IMR-90 (cell line): ENCODE results near the gene USH2A. TPM values are rescaled to one million over a fixed set of nuclear protein-coding genes. Genes with fewer than 3 reads are reported as not detected.

Experiments
- ATAC-seq: fragments of 200-7000 bp; cut with Tn5 transposase; 2 replicates; pipeline ENCODE4 v1.9.1; 2020; ENCODE audit warnings: low read depth, mild to moderate bottlenecking, moderate library complexity
- BruUV-seq: library from RNA; stranded (reverse); fragments of 400-500 nt; replicated peaks from 2 replicates; lab custom pipeline; 2021; lab: Mats Ljungman, UMichigan
- CTCF ChIA-PET: fragments of 300-600 bp; formaldehyde crosslinking; extraction: SDS; loops from one replicate; lab custom pipeline; 2021; ENCODE audit warnings: antibody characterized with exemption; lab: Yijun Ruan, JAX
- POLR2A ChIA-PET: fragments of 300-600 bp; sonication (Branson Sonifier 250); formaldehyde crosslinking; loops from one replicate; lab custom pipeline; 2022; ENCODE audit warnings: antibody characterized with exemption; ENCODE audit not compliant: unreplicated experiment; lab: Charles Lee
- DNase-seq: peaks from one replicate; pipeline ENCODE4 v3.0.0; 2013
- H2AFZ ChIP-seq: replicated peaks from 2 replicates; pipeline ENCODE3; 2013; ENCODE audit warnings: low read length, mild to moderate bottlenecking; ENCODE audit not compliant: poor library complexity
- H2AK5ac ChIP-seq: 2 replicates; pipeline ENCODE4 v1.6.1; 2013; ENCODE audit warnings: low read depth, low read length, inconsistent platforms
- H2AK9ac ChIP-seq: replicated peaks from 2 replicates; pipeline ENCODE3; 2013; ENCODE audit warnings: mild to moderate bottlenecking, low read depth, low read length, moderate library complexity; ENCODE audit not compliant: poor library complexity
- H2BK120ac ChIP-seq: 2 replicates; pipeline ENCODE4 v1.6.1; 2013; ENCODE audit warnings: low read depth, low read length, inconsistent platforms
- H2BK15ac ChIP-seq: 3 replicates; pipeline ENCODE4 v1.6.1; 2013; ENCODE audit warnings: low read depth, low read length, inconsistent platforms
- H2BK20ac ChIP-seq: 2 replicates; pipeline ENCODE4 v1.6.1; 2013; ENCODE audit warnings: low read depth, mild to moderate bottlenecking, inconsistent platforms, low read length, moderate library complexity
- H2BK5ac ChIP-seq: 2 replicates; pipeline ENCODE4 v1.6.1; 2013; ENCODE audit warnings: mild to moderate bottlenecking, low read depth, low read length, inconsistent platforms; ENCODE audit not compliant: poor library complexity, severe bottlenecking
- H3K14ac ChIP-seq: replicated peaks from 2 replicates; pipeline ENCODE4 v1.6.1; 2013; ENCODE audit warnings: low read depth, low read length, inconsistent platforms
- H3K18ac ChIP-seq: 2 replicates; pipeline ENCODE4 v1.6.1; 2013; ENCODE audit warnings: low read depth, low read length, control low read depth
- H3K23ac ChIP-seq: 2 replicates; pipeline ENCODE4 v1.6.1; 2013; ENCODE audit warnings: low read depth, low read length, inconsistent platforms
- H3K27ac ChIP-seq: 2 replicates; pipeline ENCODE4 v1.5.1; 2013; ENCODE audit warnings: mild to moderate bottlenecking, control low read depth, low read length; ENCODE audit not compliant: insufficient read depth
- H3K27me3 ChIP-seq: 2 replicates; pipeline ENCODE4 v1.6.1; 2013; ENCODE audit warnings: low read length; ENCODE audit not compliant: control insufficient read depth, insufficient read depth
- H3K36me3 ChIP-seq: 2 replicates; pipeline ENCODE4 v1.6.1; 2013; ENCODE audit warnings: low read length, mixed read lengths; ENCODE audit not compliant: control insufficient read depth, insufficient read depth
- H3K4ac ChIP-seq: 2 replicates; pipeline ENCODE4 v1.6.1; 2013; ENCODE audit warnings: low read depth, low read length, inconsistent platforms
- H3K4me1 ChIP-seq: 2 replicates; pipeline ENCODE4 v1.6.1; 2013; ENCODE audit warnings: low read length, mixed read lengths; ENCODE audit not compliant: control insufficient read depth, insufficient read depth
- H3K4me2 ChIP-seq: 2 replicates; pipeline ENCODE4 v1.6.1; 2013; ENCODE audit warnings: low read depth, mild to moderate bottlenecking, control low read depth, low read length, moderate library complexity
- H3K4me3 ChIP-seq: 2 replicates; pipeline ENCODE4 v1.5.1; 2013; ENCODE audit warnings: low read depth, mild to moderate bottlenecking, control low read depth, low read length, moderate library complexity; ENCODE audit not compliant: insufficient read depth
- H3K56ac ChIP-seq: 2 replicates; pipeline ENCODE4 v1.6.1; 2013; ENCODE audit warnings: low read length, inconsistent platforms; ENCODE audit not compliant: insufficient read depth; ENCODE audit errors: extremely low read depth
- H3K79me1 ChIP-seq, 2 experiments: 2 replicates each; pipeline ENCODE4 v1.6.1; 2013; ENCODE audit warnings: low read length in 2 of 2, inconsistent platforms in 1 of 2, low read depth in 1 of 2
- H3K9ac ChIP-seq: 2 replicates; pipeline ENCODE4 v1.6.1; 2013; ENCODE audit warnings: low read depth, low read length, control low read depth
- H3K9me1 ChIP-seq: 2 replicates; pipeline ENCODE4 v1.6.1; 2013; ENCODE audit warnings: low read length, inconsistent platforms; ENCODE audit not compliant: insufficient read depth
- H3K9me3 ChIP-seq: 2 replicates; pipeline ENCODE4 v1.6.1; 2013; ENCODE audit warnings: low read length; ENCODE audit not compliant: control insufficient read depth, insufficient read depth
- H4K20me1 ChIP-seq: 2 replicates; pipeline ENCODE4 v1.6.1; 2013; ENCODE audit warnings: low read length, inconsistent platforms; ENCODE audit not compliant: insufficient read depth
- H4K5ac ChIP-seq: 2 replicates; pipeline ENCODE4 v1.6.1; 2013; ENCODE audit warnings: mild to moderate bottlenecking, low read depth, low read length, control low read depth
- H4K8ac ChIP-seq, 2 experiments: 2 replicates each; pipeline ENCODE4 v1.6.1; 2013; ENCODE audit warnings: low read depth in 2 of 2, low read length in 2 of 2, control low read depth in 1 of 2, inconsistent platforms in 1 of 2
- H4K91ac ChIP-seq: 2 replicates; pipeline ENCODE4 v1.6.1; 2013; ENCODE audit warnings: low read depth, low read length, inconsistent platforms; ENCODE audit not compliant: insufficient read depth
- ELK1 ChIP-seq: fragments of 150-350 bp; IDR thresholded peaks from 2 replicates; pipeline ENCODE4 v1.6.1; 2016; ENCODE audit warnings: low read depth, mild to moderate bottlenecking, low read length, moderate library complexity, borderline replicate concordance
- MAZ ChIP-seq: IDR thresholded peaks from 2 replicates; pipeline ENCODE4 v1.6.1; 2012; ENCODE audit warnings: low read depth, mild to moderate bottlenecking, low read length, improper control_type of control experiment, moderate library complexity, borderline replicate concordance
- WGBS, 2 experiments: methylation state at CpG; one replicate each; pipeline versions ENCODE4 v1.1.5 to v1.1.7; 2013; ENCODE audit warnings: missing lambda C conversion rate in 2 of 2; ENCODE audit not compliant: insufficient read length in 1 of 2; ENCODE audit errors: extremely low coverage in 2 of 2; 5-methylcytosine and 5-hydroxymethylcytosine counted together
- dilution Hi-C: fragments of 300-500 bp; cut with HindIII; formaldehyde crosslinking; loops from one replicate; pipeline ENCODE4 v1.14.3; 2018; ENCODE audit warnings: low sequenced_read_pairs; ENCODE audit not compliant: unreplicated experiment
- in situ Hi-C: fragments of 300-500 bp; cut with MboI; formaldehyde crosslinking; loops from 3 replicates; pipeline ENCODE4 v1.14.3; 2019; ENCODE audit warnings: low sequenced_read_pairs, inconsistent platforms, mixed read lengths
- intact Hi-C: fragments of 100-400 bp; cut with micrococcal nuclease; formaldehyde crosslinking; loops from 2 replicates; pipeline ENCODE4 v1.10.0; 2022
- polyA plus RNA-seq, 3 experiments: library from polyadenylated mRNA; depleted of rRNA; stranded (reverse); fragments of >200 nt; gene quantifications; 2 replicates each; pipeline ENCODE4 v1.2.3, GENCODE V29; 2012; ENCODE audit warnings: low replicate concordance in 1 of 3
- total RNA-seq: library from RNA; depleted of rRNA; stranded (reverse); fragments of >200 nt; gene quantifications from 2 replicates; pipeline ENCODE4 v1.2.3, GENCODE V29; 2012

Gene USH2A
- total and polyA plus RNA-seq, 2 of the 4 experiments (the other 2 are of a cell fraction): under 0.01 to 0.02 TPM

- Histone ChIP-seq H3K56ac (no peak overlapping the region), H3K4ac (no peak overlapping the region), H3K23ac (no peak overlapping the region), H3K9me1 (0 out of 2 replicates have a peak, but pooled peaks cover 3% of the 10 kb centered on the region), H3K14ac (no peak overlapping the region), H4K8ac (no peak overlapping the region), H3K27me3 (no peaks in the 10 kb centered on the region), H4K91ac (no peak overlapping the region), H4K5ac (peak overlapping the region; percentile 35; the same call in 1 of the 2 replicates), H2BK120ac (0 out of 2 replicates have a peak overlapping the region, but pooled peaks have one; percentile 8), H4K20me1 (no peaks in the 10 kb centered on the region), H2AK5ac (peak overlapping the region; percentile 3; the same call in 1 of the 2 replicates), H3K27ac (no peak overlapping the region), H2BK20ac (no peak overlapping the region), H3K4me3 (no peak overlapping the region), H2AFZ (no peak overlapping the region), H2AK9ac (no peak overlapping the region), H3K36me3 (no peaks in the 10 kb centered on the region), H3K4me2 (no peak overlapping the region), H2BK15ac (no peak overlapping the region), H3K4me1 (peaks cover 6% of the 10 kb centered on the region), H3K9ac (no peak overlapping the region), H3K18ac (peak overlapping the region; percentile 48), H3K9me3 (no peaks in the 10 kb centered on the region), H2BK5ac (no peak overlapping the region), H3K79me1 (no peaks in the 10 kb centered on the region)
- TF ChIP-seq ELK1 (no peak), MAZ (no peak)
- BruUV-seq: no TSS peak
- ChIA-PET POLR2A (no interaction called here), CTCF (interaction anchor here (0.6 to 0.9 kb wide), 2 partner anchors 172 to 175 kb away, joined by 4 read pairs; no protein-coding TSS in a partner anchor)
- peak; percentile 27 for DNase-seq
- dilution Hi-C loops (no loop called here), intact Hi-C loops (no loop called here), in situ Hi-C loops (no loop called here)
- no CpG with 5 or more reads among the region's 4 CpGs for WGBS, 2 experiments
- no peak for ATAC-seq
Observed at GRCh38 chr1:216046336-216046735, 376.9 kb downstream of the USH2A start.
